HG03442 (cell line): ENCODE data around the gene PBLD.

ENCODE experiments used
- ATAC-seq: cut with Tn5 transposase; IDR thresholded peaks from one replicate; pipeline ENCODE4 v1.9.1; 2021; ENCODE audit warnings: mild to moderate bottlenecking, moderate library complexity; ENCODE audit not compliant: unreplicated experiment

The PBLD gene

GRCh38 chr10:68239069-68239468, 93.7 kb downstream of the PBLD start:
- no peak for ATAC-seq

GRCh38 chr10:68238371-68238770, 94.4 kb downstream of the PBLD start:
- ATAC-seq = no peak

GRCh38 chr10:68237173-68237572, 95.6 kb downstream of the PBLD start:
- no peak for ATAC-seq

- ATAC-seq = no peak
These were observed 97.1 kb downstream of the PBLD start for GRCh38 chr10:68235581-68235980.

GRCh38 chr10:68235111-68235510, 97.6 kb downstream of the PBLD start:
- no peak for ATAC-seq

- no peak for ATAC-seq
These were observed 99.7 kb downstream of the PBLD start for GRCh38 chr10:68233046-68233445.
